Ammon's horn (tissue), 1 donor: ENCODE data around the gene PSD4.

Experiments
- DNase-seq: peaks from one replicate; pipeline ENCODE4 v3.0.0-alpha.2; 2016; ENCODE audit warnings: low spot score

The PSD4 gene

DNA sequence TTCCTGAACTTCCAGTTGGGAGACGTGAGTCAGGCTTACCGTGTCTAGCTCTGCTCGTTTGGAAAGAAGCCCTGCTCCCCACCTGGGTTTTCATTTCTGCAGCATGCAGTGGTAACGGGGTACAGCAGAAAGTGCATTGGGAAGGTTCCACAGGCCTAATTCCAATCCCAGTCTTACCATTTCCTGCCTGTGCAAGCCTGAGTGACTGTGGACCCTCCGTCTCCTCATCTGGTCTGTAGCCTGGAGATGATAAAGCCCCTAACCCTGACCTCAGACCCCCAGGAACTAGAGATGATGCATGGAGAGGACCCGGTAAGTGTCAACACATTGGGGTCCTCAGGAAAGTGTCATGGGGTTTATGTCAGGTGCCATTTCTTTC, 5.8 kb upstream of the PSD4 start:
- DNase-seq, result no peak

DNA sequence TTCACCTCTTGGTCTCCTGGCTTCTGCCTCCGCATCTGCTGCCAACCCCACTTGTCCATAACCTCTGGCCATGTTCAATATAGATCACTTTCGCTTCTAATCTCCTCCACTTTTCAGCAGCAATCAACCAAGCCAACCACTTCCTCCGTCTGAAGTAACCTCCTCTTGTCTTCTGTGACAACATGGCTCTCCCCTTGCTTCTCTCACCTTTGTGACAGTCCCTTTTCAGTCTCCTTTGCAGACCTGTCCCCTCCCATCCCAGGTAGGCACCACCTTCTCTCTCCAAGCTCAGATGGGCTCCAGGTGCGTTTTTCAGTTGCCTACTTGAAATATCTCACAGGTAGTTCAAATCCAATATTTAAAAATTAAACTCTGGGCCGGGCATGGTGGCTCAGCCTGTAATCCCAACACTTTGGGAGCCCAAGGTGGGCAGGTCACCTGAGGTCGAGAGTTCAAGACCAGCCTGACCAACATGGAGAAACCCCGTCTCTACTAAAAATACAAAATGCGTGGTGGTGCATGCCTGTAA, 4.7 kb upstream of the PSD4 start:
- DNase-seq, result no peak

DNA sequence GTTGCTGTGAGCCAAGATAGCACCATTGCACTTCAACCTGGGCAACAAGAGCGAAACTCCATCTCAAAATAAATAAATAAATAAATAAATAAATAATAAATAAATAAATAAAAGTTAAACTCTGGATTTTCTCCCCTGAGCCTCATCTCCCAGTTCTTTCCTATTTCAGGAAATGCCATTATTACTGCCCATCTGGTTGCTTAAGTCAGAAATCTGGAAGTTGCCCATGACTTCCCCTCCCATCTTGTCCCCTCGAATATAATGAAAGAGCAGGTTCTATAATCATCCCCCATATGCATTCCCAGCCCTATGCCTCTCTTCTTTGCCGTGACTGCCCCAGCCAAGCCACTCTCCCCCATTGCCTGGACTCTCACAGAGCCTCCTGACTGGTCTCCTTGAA, 4.2 kb upstream of the PSD4 start:
- no peak for DNase-seq

DNA sequence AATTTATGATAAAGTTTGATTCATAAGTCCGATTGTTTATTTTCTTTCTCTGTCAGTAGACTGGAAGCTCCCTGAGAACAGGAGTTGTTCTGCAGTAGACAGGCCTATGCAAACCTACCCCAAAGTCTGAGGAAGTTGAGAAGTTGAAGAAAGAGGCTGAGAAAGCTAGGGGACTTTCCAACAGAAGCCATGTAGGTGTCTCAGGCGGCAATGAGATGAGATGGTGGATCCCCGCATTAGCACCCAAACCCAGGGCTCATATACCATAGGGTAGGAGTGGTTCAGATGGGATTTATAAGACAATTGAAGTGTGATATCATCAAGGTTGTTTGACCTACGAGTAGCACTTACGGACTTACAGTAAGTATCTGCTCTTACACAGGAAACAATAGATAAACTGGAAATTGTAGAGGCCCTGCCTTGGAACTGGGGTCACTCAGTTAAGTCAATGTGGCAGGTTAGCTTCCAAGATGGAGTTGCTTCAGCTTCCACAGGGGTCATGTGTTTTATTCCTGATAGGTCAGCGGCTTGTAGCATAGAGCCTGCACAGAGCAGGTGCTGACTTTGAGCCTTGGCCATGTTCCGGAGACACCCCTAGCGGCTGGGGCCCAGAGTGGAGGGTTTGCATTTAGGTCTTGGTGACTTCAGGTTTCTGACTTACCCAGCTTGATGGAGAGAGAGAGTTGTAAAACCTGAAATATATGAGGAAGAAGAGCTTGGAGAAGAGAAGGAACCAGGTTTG, 2.3 kb upstream of the PSD4 start:
- no peak for DNase-seq

DNA sequence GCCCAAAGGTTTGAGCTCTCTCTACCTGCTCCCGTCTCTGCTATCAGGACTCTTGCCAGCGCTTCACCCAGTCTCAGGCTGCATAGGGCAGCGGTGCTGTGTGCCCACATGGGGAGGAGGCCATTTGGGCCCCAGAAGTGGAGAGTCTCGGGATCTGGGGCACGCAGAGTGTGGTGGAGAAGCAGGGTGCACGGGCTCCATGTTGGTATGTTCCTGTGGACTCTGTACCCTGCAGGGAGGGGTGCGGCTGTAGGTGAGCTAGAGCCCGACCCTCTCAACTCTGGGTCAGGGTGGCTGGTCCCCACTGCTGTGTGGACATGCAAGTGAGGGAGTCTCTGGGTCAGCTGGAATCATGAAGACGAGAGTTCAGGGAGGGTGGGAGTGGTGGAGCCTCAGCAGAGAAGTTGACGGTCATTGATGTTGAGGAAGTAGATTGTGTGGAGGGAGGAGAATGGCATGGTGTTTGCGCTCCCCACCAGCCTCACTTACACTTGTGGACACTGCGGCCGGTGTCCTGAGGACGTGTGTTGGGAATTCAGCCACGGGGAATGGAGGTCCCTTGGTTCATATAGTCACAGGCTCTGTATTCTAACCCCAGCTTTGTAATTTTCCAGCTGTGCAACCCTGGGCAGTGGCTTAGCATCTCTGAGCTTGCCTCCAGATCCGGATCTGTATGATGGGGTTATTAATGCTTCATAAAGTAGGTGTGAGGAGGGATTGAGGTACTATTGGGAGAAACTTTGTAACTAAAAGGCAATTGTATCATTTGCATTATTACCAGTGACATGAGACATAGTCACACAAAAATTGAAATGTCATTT, 840 bp upstream of the PSD4 start:
- DNase-seq, result no peak

DNA sequence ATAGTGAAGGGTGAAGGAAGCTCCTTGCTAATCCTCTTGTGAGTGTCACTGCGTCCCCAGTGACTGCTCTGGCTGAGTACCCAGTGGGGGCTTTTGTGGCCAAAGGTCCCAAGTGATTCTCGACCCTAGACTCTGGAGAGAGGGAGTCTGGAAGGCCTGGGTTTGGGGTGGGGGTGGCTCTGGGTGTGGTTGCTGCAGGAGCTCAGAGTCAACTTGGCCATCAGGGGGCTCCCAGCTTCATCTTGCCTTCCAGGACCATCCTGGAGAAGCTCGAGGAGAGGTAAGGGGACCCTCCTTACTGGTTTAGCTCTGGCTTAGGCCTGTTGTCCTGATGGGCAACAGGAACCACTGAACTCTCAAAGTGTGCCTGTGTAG, 592 bp downstream of the PSD4 start:
- no peak for DNase-seq

DNA sequence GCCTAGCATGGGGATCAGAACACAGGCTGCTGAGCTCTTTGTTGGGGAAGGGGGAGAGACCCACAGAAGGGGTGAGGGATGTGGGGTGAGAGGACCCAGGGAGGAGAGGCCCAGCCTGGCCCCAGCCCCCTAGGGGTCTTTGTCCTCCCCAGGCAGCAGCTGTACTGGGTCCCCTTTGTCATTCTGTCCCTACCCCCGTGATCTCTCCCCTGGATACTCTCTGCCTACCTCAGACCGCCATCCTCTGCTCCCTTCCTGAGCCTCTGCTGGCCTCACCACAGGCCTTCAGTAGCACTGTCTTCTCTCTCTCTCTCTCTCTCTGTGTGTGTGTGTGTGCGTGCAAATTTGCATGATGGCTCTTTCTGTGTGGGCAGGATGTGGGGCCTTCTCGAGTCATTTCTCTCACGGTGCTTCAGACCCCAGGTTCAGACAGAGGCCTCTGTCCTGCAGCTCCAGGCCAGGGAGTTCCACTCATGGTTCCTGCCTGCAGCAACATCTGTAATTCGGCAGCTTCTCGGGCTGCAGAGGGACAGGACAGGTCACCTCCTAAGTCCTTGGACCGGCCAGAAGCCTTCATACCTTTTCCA, 1.4 kb downstream of the PSD4 start:
- DNase-seq, result no peak

DNA sequence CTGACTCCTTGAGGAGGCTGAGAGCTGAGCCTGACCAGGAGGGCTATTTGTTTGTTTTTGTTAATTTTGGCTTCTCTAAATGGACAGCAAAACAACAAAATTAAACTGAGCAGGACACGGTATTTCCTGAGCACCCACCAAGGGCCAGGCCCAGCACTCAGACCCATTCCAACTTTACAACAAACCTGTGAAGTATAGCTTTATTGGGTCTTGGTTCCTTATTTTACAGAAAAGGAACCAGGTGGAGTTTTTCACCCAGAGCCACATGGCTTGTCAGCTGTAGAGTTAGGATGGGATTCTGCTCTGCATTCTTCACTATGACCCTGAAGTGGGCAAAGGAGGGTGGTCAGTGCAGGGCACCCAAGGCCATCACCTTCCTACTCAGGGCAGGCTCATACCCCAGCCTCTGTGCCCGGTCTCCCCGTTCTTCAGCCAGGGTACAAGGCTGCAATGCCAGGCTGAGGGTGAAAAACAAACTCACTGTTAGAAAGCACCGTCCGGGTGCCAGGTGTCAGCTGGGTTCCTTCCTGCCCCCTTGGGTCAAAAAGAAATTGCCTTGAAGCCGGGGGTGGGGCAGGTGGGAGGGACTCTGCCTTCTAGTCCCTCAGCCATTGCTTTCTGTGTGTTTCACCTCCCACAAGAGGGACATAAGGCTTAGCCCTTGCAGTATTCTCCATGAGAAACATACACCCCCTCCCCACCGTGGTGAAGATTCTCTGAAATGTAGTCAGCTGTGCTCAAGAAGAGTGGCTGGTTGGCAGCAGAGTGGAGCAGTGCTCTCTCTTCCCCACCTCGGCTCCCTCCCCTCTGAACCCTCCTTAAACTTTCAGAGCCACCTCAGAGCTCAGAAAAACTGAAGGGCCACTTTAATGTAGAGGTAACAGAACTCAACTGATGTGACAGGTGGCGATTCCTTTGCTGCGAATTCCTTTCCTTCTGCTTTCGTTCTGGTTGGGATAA, 2.2 kb downstream of the PSD4 start:
- no peak for DNase-seq

DNA sequence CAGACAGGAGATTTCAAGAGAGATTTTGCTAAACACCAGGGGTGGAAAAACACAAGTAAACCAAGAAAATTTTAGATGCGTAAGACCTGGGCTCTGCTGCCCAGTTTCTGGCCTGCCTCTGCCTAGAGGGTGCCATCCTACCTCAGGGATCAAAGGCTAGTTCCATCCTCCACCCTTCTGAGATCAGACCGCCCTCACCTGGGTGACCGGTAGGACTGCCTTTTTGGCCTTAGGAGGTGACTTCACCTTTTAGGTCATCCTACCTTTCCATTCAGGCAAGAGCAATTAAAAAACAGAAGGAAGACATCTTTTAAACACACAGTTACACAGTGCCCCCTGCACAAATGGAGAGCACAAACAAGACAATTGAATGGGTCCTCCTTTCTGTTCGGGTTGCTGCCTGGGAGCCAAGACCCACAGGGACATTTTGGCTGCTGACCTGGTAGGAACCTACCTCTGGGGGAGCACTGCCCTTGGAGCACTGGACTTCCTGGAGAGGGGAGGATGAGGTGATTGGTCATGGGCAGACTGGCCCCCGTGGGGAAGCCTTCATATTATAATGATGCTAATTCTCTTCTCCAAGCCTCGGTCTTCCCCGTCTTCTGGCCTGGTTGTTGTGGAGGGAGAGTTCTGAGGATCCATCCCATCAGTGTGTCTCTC, 3.1 kb downstream of the PSD4 start:
- DNase-seq, result no peak

DNA sequence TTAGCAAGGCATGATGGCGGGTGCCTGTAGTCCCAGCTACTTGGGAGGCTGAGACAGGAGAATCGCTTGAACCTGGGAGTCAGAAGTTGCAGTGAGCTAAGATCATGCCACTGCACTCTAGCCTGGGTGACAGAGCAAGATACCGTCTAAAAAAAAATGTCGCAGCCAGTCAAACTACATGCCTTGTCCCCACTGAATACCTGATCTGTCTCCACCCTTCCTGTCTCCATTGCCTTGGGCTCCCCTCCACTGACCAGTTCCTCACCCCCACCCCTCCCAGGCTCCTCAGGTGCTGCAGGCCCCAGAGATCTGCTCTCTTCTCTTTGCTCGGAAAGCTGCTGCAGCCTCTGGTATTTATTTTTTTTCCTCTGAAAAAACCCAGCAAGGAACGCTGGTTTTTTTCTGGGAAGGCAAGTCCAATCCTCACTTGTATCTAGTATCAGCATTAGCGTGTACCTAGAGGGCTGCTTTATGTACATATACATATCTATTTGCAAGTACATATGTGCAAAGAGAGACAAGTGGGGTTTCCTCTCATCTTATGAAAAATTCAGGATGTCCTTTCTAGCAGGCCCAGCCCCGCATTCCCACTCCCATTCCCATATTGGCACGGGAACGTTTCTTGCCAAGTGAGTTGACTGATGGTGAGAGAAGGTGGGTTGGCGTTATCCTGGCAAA, 4.4 kb downstream of the PSD4 start:
- DNase-seq, result no peak

DNA sequence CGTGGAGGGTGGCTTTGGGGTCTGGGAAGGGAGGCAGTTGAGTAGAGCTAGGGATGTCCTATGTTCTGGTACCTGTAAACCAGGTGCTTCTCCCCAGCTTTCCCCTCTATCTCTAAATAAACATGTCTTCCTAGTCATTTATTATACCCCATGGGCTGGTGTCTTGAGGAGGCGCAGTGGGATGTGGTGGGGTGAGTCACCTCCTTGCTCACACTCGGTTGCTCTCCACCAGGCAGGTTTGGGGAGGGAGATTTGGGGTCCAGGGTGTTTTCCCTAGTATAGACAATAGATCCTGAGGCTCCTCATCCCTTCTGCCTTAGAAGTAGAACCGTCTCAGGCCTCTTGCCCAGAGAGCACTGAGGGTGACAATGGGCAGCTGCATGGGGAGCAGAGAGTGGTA, 5.1 kb downstream of the PSD4 start:
- DNase-seq, result no peak

DNA sequence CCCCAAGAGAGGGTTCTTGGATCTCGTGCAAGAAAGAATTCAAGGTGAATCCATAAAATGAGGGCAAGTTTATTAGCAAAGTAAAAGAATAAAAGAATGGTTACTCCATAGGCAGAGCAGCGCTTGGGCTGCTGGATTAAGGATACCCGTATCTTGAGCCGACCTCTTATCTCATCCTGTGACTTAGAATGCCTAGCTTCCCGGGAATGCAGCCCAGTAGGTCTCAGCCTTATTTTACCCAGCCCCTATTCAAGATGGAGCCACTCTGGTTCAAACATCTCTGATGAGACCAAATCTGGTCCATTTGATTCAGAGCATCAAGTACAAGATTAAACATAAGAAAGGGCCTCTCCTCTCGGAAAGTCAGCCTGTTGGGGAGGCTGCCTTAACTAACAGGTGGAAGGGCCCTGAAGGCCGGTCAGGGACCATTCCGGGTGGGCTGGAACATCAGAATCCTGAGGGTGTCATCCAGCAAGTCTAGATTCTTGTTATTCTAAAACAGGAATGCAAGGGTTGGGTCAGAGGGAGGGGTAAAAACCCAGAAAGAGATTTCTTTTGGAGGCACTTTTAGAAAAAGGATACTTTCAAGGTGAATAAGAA, 5.8 kb downstream of the PSD4 start:
- no peak for DNase-seq

DNA sequence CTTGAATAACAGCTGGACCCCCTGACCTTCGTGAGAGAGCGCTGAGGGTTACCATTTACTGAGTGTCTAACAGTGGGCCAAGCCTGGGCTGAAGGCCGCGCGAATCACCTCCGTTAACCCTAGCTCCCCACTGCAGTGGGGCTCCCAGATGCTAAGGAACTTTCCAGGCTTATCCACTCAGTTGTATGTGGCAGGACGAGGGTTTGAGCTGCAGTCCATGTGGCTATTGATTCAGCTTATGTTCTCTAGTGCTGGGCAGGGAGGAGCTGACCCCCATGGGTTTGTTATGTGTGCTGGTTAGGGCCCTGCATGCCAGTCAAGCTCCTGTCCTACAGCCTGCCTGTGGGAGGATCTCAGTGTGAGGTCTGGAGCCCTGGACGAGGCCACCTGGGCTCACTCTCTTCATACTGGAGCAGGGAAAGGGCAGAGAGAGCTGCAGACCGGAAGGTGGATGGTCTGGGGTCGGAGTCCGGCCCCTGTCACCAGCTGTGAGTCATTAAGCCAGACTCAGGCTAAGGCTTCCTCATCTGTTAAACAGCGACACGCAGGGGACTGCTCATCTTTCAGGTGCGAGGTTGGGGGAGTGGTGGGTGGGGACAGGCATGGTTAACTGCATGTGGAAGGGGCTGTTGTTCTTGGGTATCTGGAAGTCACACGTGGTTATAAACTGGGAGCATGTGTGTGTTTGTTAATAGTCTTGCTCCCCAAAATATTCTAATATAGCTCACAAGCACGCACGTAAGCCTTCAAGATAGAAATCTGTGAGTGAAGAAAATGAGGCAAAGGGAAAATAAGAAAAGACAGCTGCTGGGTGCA, 6.6 kb downstream of the PSD4 start:
- DNase-seq, result no peak

DNA sequence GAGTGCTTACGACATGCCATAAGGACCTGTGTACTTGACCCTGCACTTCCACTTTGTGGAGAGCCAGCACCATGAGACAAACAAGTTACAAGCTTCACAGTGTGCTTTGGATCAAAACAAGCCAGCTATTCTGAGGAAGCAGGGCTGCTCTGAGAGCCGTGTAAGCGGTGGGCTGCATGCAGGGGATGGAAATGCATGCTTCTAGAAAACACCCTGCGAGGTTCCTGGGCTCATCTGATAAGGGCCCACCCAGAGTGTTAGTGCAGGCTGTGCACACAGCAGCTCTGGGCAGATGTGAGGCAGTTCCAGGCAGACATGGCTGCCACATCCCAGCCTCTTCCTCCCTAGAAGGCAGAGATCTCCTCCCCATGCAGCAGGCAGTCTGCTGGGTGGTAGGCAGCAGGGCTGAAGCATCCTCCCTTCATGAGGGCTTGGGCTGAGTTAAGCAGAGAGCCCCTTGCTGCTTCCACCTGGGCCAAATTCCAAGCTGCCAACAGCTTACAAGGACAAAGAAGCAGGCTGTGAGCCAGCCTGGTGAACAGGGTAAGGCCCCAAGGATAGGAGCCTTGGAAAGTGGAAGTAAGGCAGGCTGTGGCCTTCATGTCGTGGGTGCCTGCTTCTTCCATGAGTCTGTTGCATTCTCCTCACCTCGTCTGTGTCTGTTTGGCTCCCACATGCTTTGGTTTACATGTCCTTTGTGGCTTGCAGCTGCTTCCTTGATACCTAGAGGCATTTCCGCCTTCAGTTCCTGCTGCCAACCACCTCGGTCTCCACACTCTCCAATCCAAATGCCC, 7.7 kb downstream of the PSD4 start:
- peak; percentile 44 for DNase-seq

DNA sequence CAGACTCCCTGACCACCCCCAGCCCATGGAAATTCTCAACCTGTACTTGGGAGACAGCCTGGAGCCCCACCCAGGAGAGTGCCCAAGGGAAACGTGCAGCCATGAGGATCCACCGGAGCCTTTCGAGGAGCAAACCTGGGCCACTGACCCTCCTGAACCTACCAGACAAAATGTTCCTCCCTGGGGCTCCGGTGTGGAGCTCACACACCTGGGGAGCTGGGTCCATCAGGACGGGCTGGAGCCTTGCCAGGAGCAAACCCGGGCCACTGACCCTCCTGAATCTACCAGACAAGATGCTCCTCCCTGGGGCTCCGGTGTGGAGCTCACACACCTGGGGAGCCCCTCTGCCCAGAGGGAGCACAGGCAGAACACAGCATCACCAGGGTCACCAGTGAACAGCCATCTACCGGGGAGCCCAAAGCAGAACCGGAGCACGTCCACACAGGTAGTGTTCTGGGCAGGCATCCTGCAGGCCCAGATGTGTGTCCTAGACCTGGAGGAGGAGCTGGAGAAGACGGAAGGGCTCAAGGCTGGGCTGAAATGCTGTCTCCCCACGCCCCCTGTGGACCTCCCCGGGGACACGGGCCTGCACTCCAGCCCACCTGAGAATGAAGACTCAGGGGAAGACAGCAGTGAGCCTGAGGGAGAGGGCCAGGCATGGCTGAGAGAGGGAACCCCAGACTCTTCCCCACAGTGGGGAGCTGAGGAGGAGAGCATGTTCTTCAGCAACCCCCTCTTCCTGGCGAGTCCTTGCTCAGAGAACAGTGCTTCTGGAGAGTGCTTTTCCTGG, 8.9 kb downstream of the PSD4 start:
- DNase-seq, result no peak

DNA sequence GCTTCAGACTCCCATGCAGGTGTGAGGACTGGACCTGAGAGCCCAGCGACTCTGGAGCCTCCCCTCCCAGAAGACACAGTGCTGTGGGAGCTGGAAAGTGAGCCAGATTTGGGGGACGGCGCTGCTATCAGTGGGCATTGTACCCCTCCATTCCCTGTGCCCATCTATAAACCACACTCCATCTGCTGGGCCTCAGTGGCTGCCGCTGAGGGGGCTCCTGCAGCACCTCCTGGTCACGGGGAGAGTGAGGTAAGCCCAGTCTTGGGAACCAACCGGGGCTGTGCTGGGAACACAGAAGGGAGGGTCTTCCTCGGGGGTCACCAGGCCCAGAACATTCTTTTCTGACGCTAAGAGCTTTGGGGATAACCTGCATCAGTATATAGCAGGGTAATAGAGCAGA, 9.5 kb downstream of the PSD4 start:
- DNase-seq, result no peak

DNA sequence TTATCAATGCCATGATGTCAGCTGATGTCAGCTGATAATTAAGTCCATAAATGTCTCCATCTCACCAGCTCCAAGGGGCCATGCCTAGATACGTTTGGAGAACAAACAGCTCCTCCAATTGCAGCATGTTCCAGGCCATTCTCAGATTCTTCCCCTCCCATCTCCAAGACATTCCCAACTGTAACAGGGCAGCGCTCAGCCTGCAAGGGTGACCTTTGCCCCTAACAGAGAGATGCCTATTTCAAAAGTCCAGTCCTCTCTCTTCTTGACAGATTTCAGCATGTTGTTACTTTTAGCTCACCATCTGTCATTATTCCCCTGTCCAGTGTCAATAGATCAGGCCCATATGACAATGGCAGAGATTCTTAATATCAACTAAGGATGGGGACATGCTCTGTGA, 9.9 kb downstream of the PSD4 start:
- DNase-seq, result no peak
